Islet of Langerhans (tissue), 1 donor: ENCODE results near the gene B4GALNT4.
"Not testable (repeated sequence)": the region's sequence is repeated elsewhere in the genome, so short reads cannot be mapped to it uniquely, and the experiment has no call there.

Experiments used
- FAIRE-seq: peaks from one replicate; lab custom pipeline; 2011; peaks lifted over from hg19 to GRCh38; lab: Jason Lieb, UNC

B4GALNT4 gene

GRCh38 chr11:359181-359714 is 10.1 kb upstream of the B4GALNT4 start:
- FAIRE-seq: no peak

- FAIRE-seq: no peak
Measured at GRCh38 chr11:360326-361280, 8.7 kb upstream of the B4GALNT4 start.

- no peak for FAIRE-seq
Measured at GRCh38 chr11:362642-363442, 6.5 kb upstream of the B4GALNT4 start.

DNA sequence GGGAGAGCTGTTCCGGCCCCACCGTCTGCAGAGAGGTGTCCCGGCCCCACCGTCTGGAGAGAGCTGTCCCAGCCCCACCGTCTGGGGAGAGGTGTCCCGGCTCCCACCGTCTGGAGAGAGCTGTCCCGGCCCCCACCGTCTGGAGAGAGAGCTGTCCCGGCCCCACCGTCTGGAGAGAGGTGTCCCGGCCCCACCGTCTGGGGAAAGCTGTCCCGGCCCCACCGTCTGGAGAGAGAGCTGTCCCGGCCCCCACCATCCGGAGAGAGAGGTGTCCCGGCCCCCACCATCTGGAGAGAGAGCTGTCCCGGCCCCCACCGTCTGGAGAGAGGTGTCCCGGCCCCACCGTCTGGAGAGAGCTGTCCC is 5.9 kb upstream of the B4GALNT4 start:
- FAIRE-seq: not testable (repeated sequence)

- no peak for FAIRE-seq
Measured at GRCh38 chr11:363948-364761, 5.1 kb upstream of the B4GALNT4 start.

DNA sequence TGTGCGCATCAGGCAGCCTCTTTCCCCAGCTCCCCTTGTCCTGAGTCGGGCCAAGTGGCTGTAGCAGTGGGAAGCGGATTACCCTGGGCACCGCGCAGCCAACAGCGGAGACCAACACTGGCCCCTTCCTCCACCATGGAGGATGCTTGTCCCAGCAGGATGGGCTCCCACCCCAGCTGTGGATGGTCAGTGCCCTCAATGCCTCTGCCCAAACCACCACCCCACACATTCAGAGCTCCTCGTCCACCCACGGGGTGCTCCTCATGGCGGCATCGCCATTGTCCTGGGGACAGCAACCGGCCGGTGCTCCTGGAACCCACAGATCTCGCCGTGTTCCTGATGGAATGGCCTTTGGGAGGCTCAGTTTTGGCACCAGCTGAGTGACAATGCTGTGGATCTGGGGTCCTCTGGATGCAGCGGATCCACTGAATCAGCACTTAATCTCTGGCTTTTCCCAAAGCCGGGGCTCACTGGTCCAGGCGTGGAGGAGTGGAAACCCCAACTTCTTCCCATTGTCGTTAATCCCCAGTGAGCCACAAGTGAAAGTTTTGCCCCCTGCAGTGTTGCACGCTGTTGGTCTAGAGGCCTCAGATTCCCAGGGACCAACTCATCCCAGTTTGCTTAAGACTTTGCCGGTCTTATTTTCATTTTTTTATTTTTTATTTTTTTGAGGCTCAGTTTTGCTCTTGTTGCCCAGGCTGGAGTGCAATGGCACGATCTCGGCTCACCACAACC is 4.1 kb upstream of the B4GALNT4 start:
- no peak for FAIRE-seq

DNA sequence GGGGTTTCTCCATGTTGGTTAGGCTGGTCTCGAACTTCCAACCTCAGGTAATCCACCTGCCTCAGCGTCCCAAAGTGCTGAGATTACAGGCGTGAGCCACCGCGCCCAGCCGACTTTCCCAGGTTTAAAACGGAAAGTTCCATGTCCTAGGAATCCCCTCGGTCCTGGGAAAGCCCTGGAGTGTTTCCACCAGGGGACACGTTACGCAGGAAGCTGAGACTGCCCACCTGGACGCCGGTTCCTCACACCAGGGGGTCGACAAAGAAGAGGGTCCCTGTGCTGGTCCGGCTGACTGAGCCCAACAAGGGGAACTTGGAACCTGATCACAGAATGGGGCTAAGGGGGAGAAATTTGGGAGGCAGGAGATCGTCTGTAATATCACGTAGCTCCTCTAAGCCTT is 3.5 kb upstream of the B4GALNT4 start:
- no peak for FAIRE-seq

DNA sequence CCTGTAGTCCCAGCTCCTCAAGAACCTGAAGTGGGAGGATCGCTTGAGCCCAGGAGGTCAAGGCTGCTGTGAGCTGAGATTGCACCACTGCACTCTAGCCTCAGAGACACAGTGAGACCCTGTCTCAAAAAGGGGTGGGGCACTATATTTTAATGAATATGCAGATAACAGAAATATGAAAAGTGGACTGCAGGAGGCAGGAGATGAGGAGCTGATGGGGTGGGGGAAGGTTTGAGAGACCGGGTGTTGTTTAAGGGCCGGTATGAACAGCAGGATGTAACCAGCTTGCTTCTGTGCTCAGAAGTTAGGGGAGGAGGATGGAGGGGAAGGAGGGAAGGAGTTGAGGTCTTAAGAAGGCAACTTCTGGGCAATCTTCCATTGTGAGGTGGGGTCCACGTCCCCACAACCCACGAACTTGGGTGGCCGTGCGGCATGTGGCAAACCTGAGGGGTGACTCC is 1.3 kb upstream of the B4GALNT4 start:
- no peak for FAIRE-seq

GRCh38 chr11:368414-369335 is 624 bp upstream of the B4GALNT4 start:
- no peak for FAIRE-seq

GRCh38 chr11:370070-370941 is 1.0 kb downstream of the B4GALNT4 start:
- FAIRE-seq: no peak

DNA sequence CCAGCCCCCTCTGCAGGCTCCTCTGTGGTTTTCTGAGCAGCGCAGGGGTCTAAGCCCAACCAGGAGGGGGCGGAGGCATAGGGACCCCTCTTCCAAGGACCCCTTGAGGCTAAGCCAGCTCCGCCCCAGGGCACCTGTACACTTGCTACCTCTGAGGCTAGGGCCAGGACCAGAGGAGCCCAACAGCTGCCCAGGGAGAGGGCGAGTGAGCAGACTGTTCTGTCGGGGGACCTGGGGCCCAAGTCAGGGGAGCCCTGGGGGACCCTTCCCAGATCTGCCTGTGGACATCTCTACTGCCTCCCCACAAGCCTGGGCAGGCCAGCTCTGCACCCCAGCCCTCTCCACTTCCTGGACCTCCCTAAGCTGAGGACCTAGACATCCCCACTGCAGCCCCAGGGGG is 1.8 kb downstream of the B4GALNT4 start:
- FAIRE-seq: no peak

GRCh38 chr11:371716-372590 is 2.7 kb downstream of the B4GALNT4 start:
- FAIRE-seq: no peak

GRCh38 chr11:372809-373715 is 3.8 kb downstream of the B4GALNT4 start:
- FAIRE-seq: no peak

DNA sequence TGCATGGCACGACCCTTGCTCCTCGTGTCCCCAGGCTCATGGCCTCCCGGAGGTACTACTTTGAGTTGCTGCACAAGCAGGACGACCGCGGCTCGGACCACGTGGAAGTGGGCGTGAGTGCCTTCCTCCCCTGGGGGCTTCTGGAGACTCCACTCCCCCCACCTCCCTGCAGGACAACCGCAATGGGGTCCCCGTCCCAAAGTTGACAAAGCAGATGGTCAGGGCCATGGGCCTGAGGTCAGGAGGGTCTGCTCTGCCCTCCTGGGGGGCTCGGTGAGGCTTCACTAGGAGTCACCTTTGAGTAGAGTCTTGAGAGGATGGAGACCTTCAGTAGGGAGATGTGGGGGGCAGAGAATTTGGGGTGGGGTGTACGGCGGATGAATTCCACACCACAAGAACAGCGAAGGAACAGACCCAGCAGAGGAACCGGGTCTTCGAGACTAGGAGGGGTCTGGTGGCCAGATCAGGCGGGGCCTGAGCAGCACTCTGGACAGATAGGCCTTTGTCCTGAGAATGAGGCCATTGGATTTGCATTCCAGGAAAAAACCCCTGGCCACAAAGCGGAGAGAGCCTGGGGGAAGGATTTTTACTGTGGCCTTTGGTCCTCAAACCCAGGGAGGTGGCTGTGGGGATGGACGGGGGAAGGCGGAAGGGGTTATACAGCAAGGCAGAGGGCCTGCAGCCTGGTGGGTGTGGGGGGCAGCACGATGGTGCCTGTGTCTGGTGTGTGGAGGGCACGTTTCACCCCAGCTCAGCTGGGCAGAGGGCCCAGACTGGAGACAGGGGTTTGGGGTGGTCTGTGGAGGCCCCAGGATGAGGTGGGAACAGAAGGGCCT is 4.6 kb downstream of the B4GALNT4 start:
- FAIRE-seq: no peak

DNA sequence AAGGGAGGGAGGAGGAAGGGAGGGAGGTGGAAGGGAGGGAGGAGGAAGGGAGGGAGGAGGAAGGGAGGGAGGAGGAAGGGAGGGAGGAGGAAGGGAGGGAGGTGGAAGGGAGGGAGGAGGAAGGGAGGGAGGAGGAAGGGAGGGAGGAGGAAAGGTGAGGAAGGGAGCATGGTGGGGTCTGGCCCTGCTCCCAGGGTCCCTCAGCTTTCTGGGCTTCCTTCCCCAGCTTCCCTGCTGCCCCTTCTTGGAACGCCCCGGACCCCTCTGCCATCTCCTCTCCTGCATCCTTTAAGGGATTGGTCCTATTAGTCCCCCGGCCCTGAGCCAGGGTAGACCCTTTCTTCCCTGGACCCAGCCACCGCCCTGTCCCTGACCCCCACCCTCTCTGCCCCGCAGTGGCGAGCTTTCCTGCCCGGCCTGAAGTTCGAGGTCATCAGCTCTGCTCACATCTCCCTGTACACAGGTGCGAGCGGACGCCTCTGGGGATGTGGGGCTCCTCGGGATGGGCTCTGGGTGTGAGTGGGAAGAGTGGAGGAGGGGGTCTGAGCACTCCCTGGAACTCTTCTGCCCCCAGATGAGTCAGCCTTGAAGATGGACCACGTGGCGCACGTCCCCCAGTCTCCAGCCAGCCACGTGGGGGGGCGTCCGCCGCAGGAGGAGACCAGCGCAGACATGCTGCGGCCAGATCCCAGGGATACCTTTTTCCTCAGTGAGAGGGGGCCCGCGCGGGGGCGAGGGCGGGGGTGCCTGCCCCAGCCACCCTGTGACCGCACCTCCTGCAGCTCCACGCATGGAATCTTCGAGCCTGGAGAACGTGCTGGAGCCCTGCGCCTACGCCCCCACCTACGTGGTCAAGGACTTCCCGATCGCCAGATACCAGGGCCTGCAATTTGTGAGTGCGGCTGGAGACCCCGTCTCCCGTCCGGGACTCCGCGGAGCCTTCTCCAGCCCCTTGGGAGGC is 6.0 kb downstream of the B4GALNT4 start:
- FAIRE-seq: no peak
